Keratinocyte (primary cell): ENCODE results near the gene DCLK2.

ENCODE experiments used
- EZH2 ChIP-seq: IDR thresholded peaks from one replicate; pipeline ENCODE4 v1.6.1; 2012; ENCODE audit warnings: inconsistent platforms, mild to moderate bottlenecking, low read length, moderate library complexity
- TF ChIP-seq, protein P1 (sequence below), 3 experiments: IDR thresholded peaks in 1 of 3; conservative IDR thresholded peaks in 1 of 3; optimal IDR thresholded peaks in 1 of 3; 2 replicates in 2 of 3; 3 replicates in 1 of 3; pipeline versions ENCODE3 to v1.5.1; 2011; ENCODE audit warnings: low read length in 3 of 3, mild to moderate bottlenecking in 3 of 3, moderate library complexity in 2 of 3, control low read depth in 1 of 3, inconsistent platforms in 1 of 3; ENCODE audit not compliant: insufficient read depth in 2 of 3; ENCODE audit errors: extremely low read depth in 1 of 3

DNA sequence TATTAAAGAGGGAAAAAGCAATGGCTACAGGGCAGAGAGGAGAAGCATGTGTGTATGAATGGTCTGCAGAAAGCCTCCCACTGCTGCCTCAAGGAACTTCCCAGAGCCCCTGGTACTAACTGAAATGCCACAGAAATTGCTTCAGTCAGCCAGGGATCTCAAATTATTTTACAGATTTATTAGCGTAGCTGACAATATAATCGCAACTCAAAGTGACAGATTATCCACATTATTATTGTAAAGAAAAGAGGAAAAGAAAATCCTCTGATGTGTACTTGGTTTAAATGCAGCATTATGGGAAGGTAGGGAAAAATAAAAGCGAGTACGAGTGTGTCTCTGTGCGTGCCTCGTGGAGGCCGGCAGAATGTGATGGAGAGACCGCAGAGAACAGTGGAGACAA is 202.7 kb downstream of the DCLK2 start:
- TF ChIP-seq, protein P1, sequence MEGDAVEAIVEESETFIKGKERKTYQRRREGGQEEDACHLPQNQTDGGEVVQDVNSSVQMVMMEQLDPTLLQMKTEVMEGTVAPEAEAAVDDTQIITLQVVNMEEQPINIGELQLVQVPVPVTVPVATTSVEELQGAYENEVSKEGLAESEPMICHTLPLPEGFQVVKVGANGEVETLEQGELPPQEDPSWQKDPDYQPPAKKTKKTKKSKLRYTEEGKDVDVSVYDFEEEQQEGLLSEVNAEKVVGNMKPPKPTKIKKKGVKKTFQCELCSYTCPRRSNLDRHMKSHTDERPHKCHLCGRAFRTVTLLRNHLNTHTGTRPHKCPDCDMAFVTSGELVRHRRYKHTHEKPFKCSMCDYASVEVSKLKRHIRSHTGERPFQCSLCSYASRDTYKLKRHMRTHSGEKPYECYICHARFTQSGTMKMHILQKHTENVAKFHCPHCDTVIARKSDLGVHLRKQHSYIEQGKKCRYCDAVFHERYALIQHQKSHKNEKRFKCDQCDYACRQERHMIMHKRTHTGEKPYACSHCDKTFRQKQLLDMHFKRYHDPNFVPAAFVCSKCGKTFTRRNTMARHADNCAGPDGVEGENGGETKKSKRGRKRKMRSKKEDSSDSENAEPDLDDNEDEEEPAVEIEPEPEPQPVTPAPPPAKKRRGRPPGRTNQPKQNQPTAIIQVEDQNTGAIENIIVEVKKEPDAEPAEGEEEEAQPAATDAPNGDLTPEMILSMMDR (optimal IDR thresholded peaks at IDR 0.05 in 1 of 3, IDR thresholded peaks at IDR 0.05 in 1 of 3, conservative IDR thresholded peaks at IDR 0.05 in 1 of 3; ENCODE audit: extremely low read depth in 1 of 3, insufficient read depth in 2 of 3, low read length in 3 of 3) = no peak
- no peak for TF ChIP-seq EZH2
